K562 treated with DMSO at 1 percent for 4 hours (cell line): ENCODE data around the gene CLDND1. TPM values are rescaled to one million over a fixed set of nuclear protein-coding genes. Genes with fewer than 3 reads are reported as not detected.

Experiments used
- total RNA-seq: library from RNA; unstranded; fragments of 300-600 nt; gene quantifications from 2 replicates; pipeline ENCODE4 v1.2.3, GENCODE V29; 2022; ENCODE audit not compliant: insufficient read depth

The CLDND1 gene
- total RNA-seq: 38.5 and 46.2 TPM in 2 replicates

GRCh38 chr3:98522544-98523281 lies at the start of gene CLDND1:
CLDND1 (minus strand) TSS chr3:98522902; CDS start chr3:98521424, 1,478 bp downstream.

GRCh38 chr3:98531622-98532274 lies 9.0 kb upstream of the CLDND1 start, which contains the start of gene GPR15:
GPR15 (plus strand) TSS chr3:98531978; CDS start chr3:98532034, 56 bp downstream.

GRCh38 chr3:98497381-98497780 lies 25.3 kb downstream of the CLDND1 start, which contains the start of gene OR5K2:
OR5K2 (plus strand) TSS chr3:98497681; CDS start chr3:98497681, 0 bp downstream.

Other genes starting within 250 kb of the CLDND1 start
- gene OR5H2, start 240.4 kb downstream of the CLDND1 start, total RNA-seq: not detected in 2 replicates
- not detected in 2 replicates for gene OR5K4, start 169.0 kb downstream of the CLDND1 start, total RNA-seq
- not detected in 2 replicates for gene OR5K3, start 132.2 kb downstream of the CLDND1 start, total RNA-seq
- not detected in 2 replicates for gene OR5K1, start 59.7 kb downstream of the CLDND1 start, total RNA-seq
- not detected in 2 replicates for gene OR5K2, start 25.2 kb downstream of the CLDND1 start, total RNA-seq
- not detected in 2 replicates for gene GPR15, start 9.1 kb upstream of the CLDND1 start, total RNA-seq
- 19.7 and 21.3 TPM in 2 replicates for gene CPOX, start 70.7 kb upstream of the CLDND1 start, total RNA-seq
- gene ST3GAL6, start 240.4 kb upstream of the CLDND1 start, total RNA-seq: not detected in 2 replicates